VCaP (cell line): ENCODE results near the gene SGSM2.

Experiments
- H3K27ac ChIP-seq: fragments of 450-650 bp; 2 replicates; pipeline ENCODE4 v1.5.1; 2017
- CTCF ChIP-seq: fragments of 450-650 bp; conservative IDR thresholded peaks from 2 replicates; pipeline ENCODE4 v1.5.1; 2017; ENCODE audit warnings: mild to moderate bottlenecking, moderate library complexity

SGSM2 gene

GRCh38 chr17:2317796-2318195, 19.5 kb upstream of the SGSM2 start:
- no peak for TF ChIP-seq CTCF
- H3K27ac ChIP-seq: no peak overlapping the region

- TF ChIP-seq CTCF: no peak
- H3K27ac ChIP-seq: no peak overlapping the region
Observed at GRCh38 chr17:2319051-2319450, 18.2 kb upstream of the SGSM2 start.

GRCh38 chr17:2321399-2321798, 15.9 kb upstream of the SGSM2 start:
- no peak for TF ChIP-seq CTCF

GRCh38 chr17:2323629-2324314, 13.5 kb upstream of the SGSM2 start:
- TF ChIP-seq CTCF: no peak

More at GRCh38 chr17:2321399-2321798, 15.9 kb upstream of the SGSM2 start:
- no peak overlapping the region for H3K27ac ChIP-seq

GRCh38 chr17:2331303-2331702, 6.0 kb upstream of the SGSM2 start:
- TF ChIP-seq CTCF: no peak
- H3K27ac ChIP-seq: no peak overlapping the region

More at GRCh38 chr17:2323629-2324314, 13.5 kb upstream of the SGSM2 start:
- no peak overlapping the region for H3K27ac ChIP-seq

GRCh38 chr17:2335726-2336214, 1.5 kb upstream of the SGSM2 start:
- peak overlapping the region; percentile 98 for H3K27ac ChIP-seq
- no peak for TF ChIP-seq CTCF

- H3K27ac ChIP-seq: peak within 1 kb of the TSS; percentile 98
- peak; percentile 45 for TF ChIP-seq CTCF
Observed at GRCh38 chr17:2336215-2336851, 968 bp upstream of the SGSM2 start, which contains the start of gene TSR1. TSR1 (minus strand) TSS chr17:2336457; CDS start chr17:2336427, 30 bp downstream.
